Dendritic cell treated with granulocyte-macrophage colony-stimulating factor and Interleukin-4, amounts not matched to agents 40 ng/mL and 50 ng/mL, for 4 days (primary cell): ENCODE results near the gene DERL3.

Experiments used
- H3K27ac Mint-ChIP-seq: one replicate; pipeline ENCODE4 v1.8.0; 2022; ENCODE audit warnings: mild to moderate bottlenecking, mixed read lengths
- H3K27me3 Mint-ChIP-seq: one replicate; pipeline ENCODE4 v1.8.0; 2022; ENCODE audit warnings: mild to moderate bottlenecking, mixed read lengths
- H3K36me3 Mint-ChIP-seq: one replicate; pipeline ENCODE4 v1.8.0; 2022; ENCODE audit warnings: low read depth, mixed read lengths
- H3K4me1 Mint-ChIP-seq: one replicate; pipeline ENCODE4 v1.8.0; 2022; ENCODE audit warnings: low read depth, mixed read lengths
- H3K4me3 Mint-ChIP-seq: one replicate; pipeline ENCODE4 v1.8.0; 2022; ENCODE audit warnings: mild to moderate bottlenecking, moderate library complexity, mixed read lengths
- H3K9me3 Mint-ChIP-seq: one replicate; pipeline ENCODE4 v1.8.0; 2022; ENCODE audit warnings: mixed read lengths
- intact Hi-C: fragments of 100-400 bp; cut with micrococcal nuclease; formaldehyde crosslinking; loops from one replicate; pipeline ENCODE4 v1.15.0; 2022

The DERL3 gene

GRCh38 chr22:23820748-23821211 lies 18.0 kb downstream of the DERL3 start:
- Mint-ChIP-seq H3K9me3 (no peaks in the 10 kb centered on the region), H3K4me1 (peaks cover 9% of the 10 kb centered on the region), H3K4me3 (no peak overlapping the region), H3K36me3 (peaks cover 100% of the 10 kb centered on the region), H3K27ac (peak overlapping the region; percentile 26), H3K27me3 (no peaks in the 10 kb centered on the region)
- intact Hi-C loops: no loop called here

- H3K36me3 Mint-ChIP-seq: peaks cover 99% of the 10 kb centered on the region
- H3K4me3 Mint-ChIP-seq: no peak overlapping the region
- peaks cover 9% of the 10 kb centered on the region for H3K4me1 Mint-ChIP-seq
These were observed 20.3 kb downstream of the DERL3 start for GRCh38 chr22:23818541-23818940.

GRCh38 chr22:23817146-23817545 lies 21.7 kb downstream of the DERL3 start:
- H3K27me3 Mint-ChIP-seq: no peaks in the 10 kb centered on the region
- no peaks in the 10 kb centered on the region for H3K9me3 Mint-ChIP-seq
- H3K36me3 Mint-ChIP-seq: peaks cover 99% of the 10 kb centered on the region
- no peak overlapping the region for H3K4me3 Mint-ChIP-seq
- peaks cover 9% of the 10 kb centered on the region for H3K4me1 Mint-ChIP-seq
- intact Hi-C loops: no loop called here
- no peak overlapping the region for H3K27ac Mint-ChIP-seq

More at GRCh38 chr22:23818541-23818940, 20.3 kb downstream of the DERL3 start:
- Mint-ChIP-seq H3K27ac (no peak overlapping the region), H3K9me3 (no peaks in the 10 kb centered on the region), H3K27me3 (no peaks in the 10 kb centered on the region)
- intact Hi-C loops: no loop called here

DNA sequence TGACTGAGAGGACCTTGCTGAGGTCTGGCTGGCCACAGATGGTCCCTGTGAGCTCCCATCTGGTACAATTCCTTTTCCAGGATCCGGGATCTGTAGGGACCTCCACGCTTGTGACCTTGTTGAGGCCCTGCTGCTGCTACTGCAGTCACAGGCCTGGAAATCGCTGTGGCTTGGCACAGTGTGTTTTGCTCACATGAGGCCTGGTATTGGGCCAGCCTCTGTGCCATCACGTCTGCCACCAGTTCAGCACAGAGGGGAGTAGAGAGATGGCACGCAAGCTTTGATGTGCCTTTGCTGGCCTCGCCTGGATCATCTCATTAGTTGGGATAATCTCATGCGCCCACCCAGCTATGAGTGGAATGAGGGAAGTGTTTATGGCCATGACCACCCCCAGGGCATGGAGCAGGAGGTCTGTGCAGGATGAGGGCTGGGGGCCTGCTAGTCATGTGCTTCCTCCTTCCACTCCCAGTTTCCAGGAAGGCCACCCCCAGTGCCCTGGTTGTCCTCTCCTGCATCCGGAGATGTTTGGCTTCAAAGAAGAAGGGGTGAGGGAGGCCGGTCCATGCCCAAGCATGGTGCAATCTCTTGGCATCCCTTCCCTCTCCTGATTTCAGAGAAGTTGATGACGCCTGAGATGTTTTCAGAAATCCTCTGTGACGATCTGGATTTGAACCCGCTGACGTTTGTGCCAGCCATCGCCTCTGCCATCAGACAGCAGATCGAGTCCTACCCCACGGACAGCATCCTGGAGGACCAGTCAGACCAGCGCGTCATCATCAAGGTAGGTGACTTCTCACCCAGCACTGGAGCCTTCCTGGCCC lies 22.4 kb downstream of the DERL3 start:
- Mint-ChIP-seq H3K27me3 (no peaks in the 10 kb centered on the region), H3K4me1 (peaks cover 13% of the 10 kb centered on the region), H3K36me3 (peaks cover 98% of the 10 kb centered on the region), H3K4me3 (no peak overlapping the region), H3K27ac (no peak overlapping the region), H3K9me3 (no peaks in the 10 kb centered on the region)
- intact Hi-C loops: no loop called here

- H3K36me3 Mint-ChIP-seq: peaks cover 98% of the 10 kb centered on the region
- no peak overlapping the region for H3K4me3 Mint-ChIP-seq
- peaks cover 9% of the 10 kb centered on the region for H3K4me1 Mint-ChIP-seq
- no peak overlapping the region for H3K27ac Mint-ChIP-seq
- H3K9me3 Mint-ChIP-seq: no peaks in the 10 kb centered on the region
- intact Hi-C loops: no loop called here
- H3K27me3 Mint-ChIP-seq: no peaks in the 10 kb centered on the region
These were observed 23.2 kb downstream of the DERL3 start for GRCh38 chr22:23815541-23816155.

- Mint-ChIP-seq H3K36me3 (peaks cover 98% of the 10 kb centered on the region), H3K27me3 (no peaks in the 10 kb centered on the region), H3K4me1 (peaks cover 5% of the 10 kb centered on the region), H3K27ac (no peak overlapping the region), H3K4me3 (no peak overlapping the region), H3K9me3 (no peaks in the 10 kb centered on the region)
- intact Hi-C loops: no loop called here
These were observed 26.4 kb downstream of the DERL3 start for GRCh38 chr22:23812378-23812777.

DNA sequence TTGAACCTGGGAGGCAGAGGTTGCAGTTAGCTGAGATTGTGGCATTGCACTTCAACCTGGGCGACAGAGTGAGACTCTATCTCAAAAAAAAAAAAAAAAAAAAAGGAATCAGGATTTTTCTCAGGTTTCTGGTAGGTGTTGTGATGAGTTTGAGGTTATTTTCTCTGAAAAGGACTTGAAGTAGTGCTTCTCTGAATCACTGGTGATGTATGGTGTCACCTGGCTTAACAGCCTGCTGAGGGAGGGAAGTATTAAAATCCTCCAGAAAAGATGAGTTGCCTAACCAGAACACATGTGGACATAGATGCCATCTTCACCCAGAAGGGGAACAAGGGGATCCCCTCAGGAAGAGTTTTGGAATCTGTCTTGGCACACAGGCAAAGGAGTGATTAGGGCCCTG lies 32.0 kb downstream of the DERL3 start:
- Mint-ChIP-seq H3K27ac (no peak overlapping the region), H3K36me3 (peaks cover 100% of the 10 kb centered on the region), H3K4me3 (no peak overlapping the region), H3K9me3 (no peaks in the 10 kb centered on the region), H3K27me3 (no peaks in the 10 kb centered on the region), H3K4me1 (peaks cover 5% of the 10 kb centered on the region)
- intact Hi-C loops: no loop called here

GRCh38 chr22:23804781-23805291 lies 34.0 kb downstream of the DERL3 start:
- no peaks in the 10 kb centered on the region for H3K9me3 Mint-ChIP-seq
- no peak overlapping the region for H3K4me3 Mint-ChIP-seq
- no peaks in the 10 kb centered on the region for H3K27me3 Mint-ChIP-seq
- intact Hi-C loops: no loop called here
- H3K4me1 Mint-ChIP-seq: peaks cover 11% of the 10 kb centered on the region
- no peak overlapping the region for H3K27ac Mint-ChIP-seq
- H3K36me3 Mint-ChIP-seq: peaks cover 100% of the 10 kb centered on the region

- Mint-ChIP-seq H3K4me1 (peaks cover 11% of the 10 kb centered on the region), H3K27me3 (no peaks in the 10 kb centered on the region), H3K36me3 (peaks cover 100% of the 10 kb centered on the region), H3K9me3 (no peaks in the 10 kb centered on the region), H3K27ac (no peak overlapping the region), H3K4me3 (no peak overlapping the region)
- intact Hi-C loops: no loop called here
These were observed 35.6 kb downstream of the DERL3 start for GRCh38 chr22:23803001-23803819.

DNA sequence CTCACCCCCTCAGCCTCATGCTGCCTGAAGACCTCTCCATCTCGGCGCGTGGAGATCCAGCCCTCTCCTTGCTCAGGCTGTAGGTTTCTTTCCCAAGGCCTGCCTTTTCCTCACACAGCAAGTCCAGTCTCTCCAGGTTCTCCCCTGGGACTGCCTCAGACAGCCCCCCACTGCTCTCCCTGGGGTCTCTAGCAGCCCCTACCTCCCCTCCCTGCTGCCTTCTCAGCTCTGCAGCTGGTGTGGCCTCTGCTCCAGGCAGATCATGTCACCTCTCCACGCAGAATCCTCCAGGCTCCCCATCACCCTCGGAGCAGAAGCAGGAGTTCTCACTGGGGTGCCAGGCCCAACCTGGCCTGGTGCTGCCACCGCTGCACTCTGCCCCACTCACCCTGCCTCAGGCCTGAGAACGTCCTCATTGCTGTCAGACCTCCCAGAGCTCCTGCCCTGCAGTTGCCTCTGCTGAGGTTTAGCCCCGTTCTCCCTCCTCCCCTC lies 36.9 kb downstream of the DERL3 start:
- peak overlapping the region; percentile 37 for H3K27ac Mint-ChIP-seq

DNA sequence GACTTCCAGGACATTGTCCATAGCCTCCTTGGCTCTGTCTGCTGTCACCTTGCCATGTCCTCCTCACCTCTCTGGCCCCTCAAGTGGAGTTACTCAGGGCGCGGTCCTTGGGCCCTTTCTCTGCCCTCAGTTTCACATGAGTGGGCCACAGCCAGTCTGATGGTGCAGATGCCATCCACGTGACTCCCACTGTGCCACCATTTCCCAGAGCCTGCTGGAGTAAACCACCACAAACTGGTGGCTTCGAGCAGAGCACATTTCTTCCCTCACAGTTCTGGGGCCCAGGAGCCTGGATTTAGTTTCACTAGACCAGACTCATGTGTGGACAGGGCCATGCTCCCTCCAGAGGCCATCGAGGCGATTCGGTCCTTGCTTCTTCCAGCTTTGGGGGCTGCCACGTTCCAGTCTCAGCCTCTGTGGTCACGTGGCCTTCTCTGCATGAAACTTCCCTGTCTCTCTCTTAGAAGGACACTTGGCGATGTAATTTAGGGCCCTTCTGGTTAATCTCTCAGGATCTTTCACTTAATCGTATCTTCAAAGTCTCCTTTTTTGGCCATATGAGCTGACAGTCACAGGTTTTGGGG lies 37.5 kb downstream of the DERL3 start:
- H3K9me3 Mint-ChIP-seq: no peaks in the 10 kb centered on the region
- intact Hi-C loops: no loop called here
- no peaks in the 10 kb centered on the region for H3K27me3 Mint-ChIP-seq
- H3K27ac Mint-ChIP-seq: peak overlapping the region; percentile 37
- H3K4me3 Mint-ChIP-seq: no peak overlapping the region
- H3K4me1 Mint-ChIP-seq: peaks cover 11% of the 10 kb centered on the region
- H3K36me3 Mint-ChIP-seq: peaks cover 100% of the 10 kb centered on the region

More for the DNA sequence above, 36.9 kb downstream of the DERL3 start:
- Mint-ChIP-seq H3K9me3 (no peaks in the 10 kb centered on the region), H3K27me3 (no peaks in the 10 kb centered on the region), H3K36me3 (peaks cover 100% of the 10 kb centered on the region), H3K4me1 (peaks cover 11% of the 10 kb centered on the region), H3K4me3 (no peak overlapping the region)
- intact Hi-C loops: no loop called here

GRCh38 chr22:23800297-23801237 lies 38.2 kb downstream of the DERL3 start:
- Mint-ChIP-seq H3K9me3 (no peaks in the 10 kb centered on the region), H3K36me3 (peaks cover 100% of the 10 kb centered on the region), H3K27ac (peak overlapping the region; percentile 5), H3K4me3 (no peak overlapping the region), H3K27me3 (no peaks in the 10 kb centered on the region), H3K4me1 (peaks cover 11% of the 10 kb centered on the region)
- intact Hi-C loops: no loop called here
